Measurements from ENCODE around the gene MAP6D1.

MAP6D1 gene

GRCh38 chr3:183766107-183766506, 59.3 kb downstream of the MAP6D1 start:
- no peak overlapping the region for H3K27ac ChIP-seq
- peaks cover 14% of the 10 kb centered on the region for H3K36me3 ChIP-seq

More at GRCh38 chr3:183766107-183766506, 59.3 kb downstream of the MAP6D1 start:
- Histone ChIP-seq H3K9me3 (no peaks in the 10 kb centered on the region), H3K4me3 (ENCODE audit: low read depth in 1 of 2, low read length in 1 of 2) (no peak overlapping the region), H3K4me1 (ENCODE audit: control insufficient read depth in 1 of 2, insufficient read depth in 1 of 2, low read depth in 1 of 2, low read length in 1 of 2) (peaks cover 7 to 16% of the 10 kb centered on the region in 2 experiments), H3K27me3 (no peaks in the 10 kb centered on the region)
- TF ChIP-seq, protein P1, sequence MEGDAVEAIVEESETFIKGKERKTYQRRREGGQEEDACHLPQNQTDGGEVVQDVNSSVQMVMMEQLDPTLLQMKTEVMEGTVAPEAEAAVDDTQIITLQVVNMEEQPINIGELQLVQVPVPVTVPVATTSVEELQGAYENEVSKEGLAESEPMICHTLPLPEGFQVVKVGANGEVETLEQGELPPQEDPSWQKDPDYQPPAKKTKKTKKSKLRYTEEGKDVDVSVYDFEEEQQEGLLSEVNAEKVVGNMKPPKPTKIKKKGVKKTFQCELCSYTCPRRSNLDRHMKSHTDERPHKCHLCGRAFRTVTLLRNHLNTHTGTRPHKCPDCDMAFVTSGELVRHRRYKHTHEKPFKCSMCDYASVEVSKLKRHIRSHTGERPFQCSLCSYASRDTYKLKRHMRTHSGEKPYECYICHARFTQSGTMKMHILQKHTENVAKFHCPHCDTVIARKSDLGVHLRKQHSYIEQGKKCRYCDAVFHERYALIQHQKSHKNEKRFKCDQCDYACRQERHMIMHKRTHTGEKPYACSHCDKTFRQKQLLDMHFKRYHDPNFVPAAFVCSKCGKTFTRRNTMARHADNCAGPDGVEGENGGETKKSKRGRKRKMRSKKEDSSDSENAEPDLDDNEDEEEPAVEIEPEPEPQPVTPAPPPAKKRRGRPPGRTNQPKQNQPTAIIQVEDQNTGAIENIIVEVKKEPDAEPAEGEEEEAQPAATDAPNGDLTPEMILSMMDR (IDR thresholded peaks at IDR 0.05), result no peak

Measured in neutrophil (primary cell).